22Rv1 (cell line): ENCODE results near the gene INTS1.

Source experiments
- CTCF ChIP-seq: fragments of 450-650 bp; IDR thresholded peaks from 2 replicates; pipeline ENCODE4 v1.5.1; 2017; ENCODE audit warnings: mild to moderate bottlenecking
- ZFX ChIP-seq: fragments of 450-650 bp; IDR thresholded peaks from 2 replicates; pipeline ENCODE4 v1.6.1; 2017; ENCODE audit warnings: antibody characterized with exemption, borderline replicate concordance

- TF ChIP-seq CTCF (no peak), ZFX (no peak)
Measured at GRCh38 chr7:1492640-1493039, 11.5 kb downstream of the INTS1 start.
